ENCODE data around the gene CLCN7. TPM values are rescaled to one million over a fixed set of nuclear protein-coding genes. Genes with fewer than 3 reads are reported as not detected.

Gene CLCN7
- total RNA-seq, 2 experiments from 2014 or later: 31.1 to 62.4 TPM

- Histone ChIP-seq H3K4me1 (ENCODE audit: insufficient read depth, low read length, poor library complexity, severe bottlenecking) (no peaks in the 10 kb centered on the region), H4K20me1 (ENCODE audit: insufficient read depth, low read length) (no peaks in the 10 kb centered on the region), H3K4me2 (ENCODE audit: low read length) (no peak overlapping the region), H3K27ac (ENCODE audit: low read depth, low read length, poor library complexity, severe bottlenecking) (no peak overlapping the region), H3K36me3 (ENCODE audit: insufficient read depth, low read length) (no peaks in the 10 kb centered on the region), H3K79me2 (ENCODE audit: insufficient read depth, low read depth, low read length) (no peaks in the 10 kb centered on the region), H3K9me2 (ENCODE audit: insufficient read depth, low read length) (no peaks in the 10 kb centered on the region), H2AFZ (ENCODE audit: low read length) (no peak overlapping the region), H3K9me3 (ENCODE audit: low read length) (no peaks in the 10 kb centered on the region), H3K4me3 (ENCODE audit: low read depth, low read length, poor library complexity, severe bottlenecking) (no peak overlapping the region)
- TF ChIP-seq EZH2phosphoT487 (IDR thresholded peaks at IDR 0.05; ENCODE audit: borderline replicate concordance, low read depth, low read length): no peak
- TF ChIP-seq CTCF (conservative IDR thresholded peaks at IDR 0.05; ENCODE audit: low read length): no peak
- no TSS peak for BruUV-seq (replicated peaks)
- ChIA-PET CTCF (ENCODE audit: unreplicated experiment) (no interaction called here), POLR2A (no interaction called here)
- intact Hi-C loops (cut with micrococcal nuclease; ENCODE audit: unreplicated experiment): no loop called here
- no peak for DNase-seq (ENCODE audit: low spot score)
Measured at GRCh38 chr16:1436731-1437355, 38.0 kb downstream of the CLCN7 start.

GRCh38 chr16:1435921-1436697, 38.7 kb downstream of the CLCN7 start:
- no TSS peak for BruUV-seq (replicated peaks)
- no peaks in the 10 kb centered on the region for H3K36me3 ChIP-seq (ENCODE audit: insufficient read depth, low read length)
- H3K79me2 ChIP-seq (ENCODE audit: insufficient read depth, low read depth, low read length): no peaks in the 10 kb centered on the region
- TF ChIP-seq EZH2phosphoT487 (IDR thresholded peaks at IDR 0.05; ENCODE audit: borderline replicate concordance, low read depth, low read length) (no peak), CTCF (conservative IDR thresholded peaks at IDR 0.05; ENCODE audit: low read length) (no peak)
- H3K4me2 ChIP-seq (ENCODE audit: low read length): no peak overlapping the region
- H3K4me3 ChIP-seq (ENCODE audit: low read depth, low read length, poor library complexity, severe bottlenecking): no peak overlapping the region
- H3K4me1 ChIP-seq (ENCODE audit: insufficient read depth, low read length, poor library complexity, severe bottlenecking): no peaks in the 10 kb centered on the region
- H4K20me1 ChIP-seq (ENCODE audit: insufficient read depth, low read length): no peaks in the 10 kb centered on the region
- intact Hi-C loops (cut with micrococcal nuclease; ENCODE audit: unreplicated experiment): no loop called here
- DNase-seq (ENCODE audit: low spot score): no peak
- ChIA-PET CTCF (ENCODE audit: unreplicated experiment) (no interaction called here), POLR2A (no interaction called here)
- H3K9me2 ChIP-seq (ENCODE audit: insufficient read depth, low read length): no peaks in the 10 kb centered on the region
- H3K27ac ChIP-seq (ENCODE audit: low read depth, low read length, poor library complexity, severe bottlenecking): no peak overlapping the region
- H3K9me3 ChIP-seq (ENCODE audit: low read length): no peaks in the 10 kb centered on the region
- H2AFZ ChIP-seq (ENCODE audit: low read length): no peak overlapping the region
